NCI-H345 treated with DMSO at 0.1 percent for 48 hours (cell line): ENCODE results near the gene SEPHS2.
"Not testable (repeated sequence)": the region's sequence is repeated elsewhere in the genome, so short reads cannot be mapped to it uniquely, and the experiment has no call there.

ENCODE experiments used
- DNase-seq: peaks from one replicate; lab custom pipeline; 2025; ENCODE audit not compliant: unreplicated experiment; lab: John Stamatoyannopoulos, UW

SEPHS2 gene

DNA sequence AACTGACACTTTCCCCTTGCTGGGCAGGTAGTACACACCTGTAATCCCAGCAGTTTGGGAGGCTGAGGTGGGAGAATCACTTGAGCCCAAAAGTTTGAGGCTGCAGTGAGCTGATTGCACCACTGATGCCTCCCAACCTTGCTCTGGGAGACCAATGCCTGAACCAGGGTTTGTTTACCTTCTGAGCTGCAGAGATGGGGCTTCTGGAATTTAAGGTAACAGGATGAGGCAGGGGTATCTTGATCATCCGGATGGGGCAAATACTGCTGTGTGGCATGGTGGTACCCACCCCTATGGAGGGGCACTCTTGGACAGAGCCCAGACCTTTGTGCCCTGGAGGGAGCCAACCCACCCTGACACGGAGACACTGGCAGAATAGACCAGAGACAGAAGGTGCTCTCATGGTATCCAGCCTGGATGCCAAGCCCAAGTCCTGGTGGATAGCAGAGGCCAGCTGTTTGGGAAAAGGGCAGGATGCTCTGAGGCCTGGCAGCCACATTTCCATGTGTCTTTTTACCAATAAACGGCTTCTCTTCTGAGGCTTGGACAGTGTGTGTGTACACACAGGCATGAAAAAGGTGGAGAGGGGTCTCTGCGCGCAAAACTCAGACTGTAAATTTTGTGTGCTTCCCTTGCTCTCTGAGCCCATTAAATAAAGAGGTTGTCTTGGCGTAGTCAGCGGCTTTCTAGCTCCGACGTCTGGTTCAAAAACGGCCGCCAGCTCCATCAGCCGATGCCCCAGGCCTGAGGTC, 46.1 kb downstream of the SEPHS2 start:
- DNase-seq, result peak; percentile 53

DNA sequence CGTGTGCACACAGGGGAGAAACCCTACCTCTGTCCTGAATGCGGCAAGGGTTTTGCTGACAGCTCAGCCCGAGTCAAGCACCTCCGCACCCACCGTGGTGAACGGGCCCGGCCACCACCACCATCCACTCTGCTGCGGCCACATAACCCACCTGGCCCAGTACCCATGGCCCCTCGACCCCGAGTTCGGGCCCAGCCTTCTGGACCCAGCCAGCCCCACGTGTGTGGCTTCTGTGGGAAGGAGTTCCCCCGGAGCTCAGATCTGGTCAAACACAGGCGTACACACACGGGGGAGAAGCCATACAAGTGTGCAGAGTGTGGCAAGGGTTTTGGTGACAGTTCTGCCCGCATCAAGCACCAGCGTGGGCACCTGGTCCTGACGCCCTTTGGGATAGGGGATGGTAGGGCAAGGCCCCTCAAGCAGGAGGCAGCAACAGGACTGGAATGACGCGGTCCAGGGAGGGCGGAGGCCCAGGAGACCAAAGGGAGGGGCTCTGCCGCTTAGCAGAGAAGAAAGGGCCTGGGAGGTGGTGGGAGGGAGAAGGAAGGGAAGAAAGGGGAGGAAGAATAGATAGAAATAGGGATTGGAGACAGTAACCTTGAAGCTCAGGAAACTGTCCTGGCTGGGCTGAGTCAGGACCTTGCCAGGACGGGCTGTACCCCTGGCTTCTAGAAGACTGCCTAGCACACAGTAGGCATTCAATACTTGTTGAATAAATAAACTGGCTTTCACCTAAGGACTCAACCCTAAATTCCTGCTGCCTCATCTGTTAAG, 46.8 kb downstream of the SEPHS2 start:
- no peak for DNase-seq

DNA sequence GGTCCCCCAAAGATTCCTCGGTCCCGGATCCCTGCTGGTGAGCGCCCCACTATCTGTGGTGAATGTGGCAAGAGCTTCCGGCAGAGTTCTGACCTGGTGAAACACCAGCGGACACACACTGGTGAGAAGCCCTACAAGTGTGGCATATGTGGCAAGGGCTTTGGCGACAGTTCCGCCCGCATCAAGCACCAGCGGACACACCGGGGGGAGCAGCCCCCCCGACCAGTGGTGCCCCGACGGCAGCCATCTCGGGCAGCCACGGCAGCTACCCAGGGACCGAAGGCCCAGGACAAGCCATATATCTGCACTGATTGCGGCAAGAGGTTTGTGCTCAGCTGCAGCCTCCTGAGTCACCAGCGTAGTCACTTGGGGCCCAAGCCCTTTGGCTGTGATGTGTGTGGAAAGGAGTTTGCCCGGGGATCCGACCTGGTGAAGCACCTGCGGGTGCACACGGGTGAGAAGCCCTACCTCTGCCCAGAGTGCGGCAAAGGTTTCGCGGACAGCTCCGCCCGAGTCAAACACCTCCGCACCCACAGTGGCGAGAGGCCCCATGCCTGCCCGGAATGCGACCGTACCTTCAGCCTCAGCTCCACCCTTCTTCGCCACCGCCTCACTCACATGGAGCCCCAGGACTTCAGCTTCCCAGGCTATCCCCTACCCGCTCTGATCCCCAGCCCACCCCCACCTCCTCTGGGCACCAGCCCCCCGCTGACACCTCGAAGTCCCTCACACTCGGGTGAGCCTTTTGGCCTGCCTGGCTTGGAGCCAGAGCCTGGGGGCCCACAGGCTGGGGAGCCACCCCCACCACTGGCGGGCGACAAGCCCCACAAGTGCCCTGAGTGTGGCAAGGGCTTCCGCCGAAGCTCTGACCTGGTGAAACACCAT, 47.7 kb downstream of the SEPHS2 start:
- DNase-seq, result no peak

DNA sequence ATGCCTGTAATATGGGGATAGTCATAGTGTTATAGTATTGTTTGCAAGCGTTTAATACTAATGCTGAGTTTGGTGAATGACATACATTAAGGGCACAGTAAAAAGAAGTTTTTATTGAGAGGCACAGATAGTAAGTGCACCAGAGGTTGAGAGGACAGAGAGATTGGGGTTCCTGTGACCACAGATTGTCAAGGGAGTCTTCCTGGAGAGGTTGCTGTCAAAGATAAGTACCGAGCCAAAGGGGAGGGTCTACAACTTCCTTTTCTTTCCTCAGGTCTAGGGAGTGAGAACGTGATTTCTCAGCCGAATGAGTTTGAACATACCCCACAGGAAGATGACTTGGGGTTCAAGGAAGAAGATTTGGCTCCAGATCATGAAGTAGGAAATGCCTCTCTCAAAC, 48.6 kb downstream of the SEPHS2 start:
- no peak for DNase-seq

DNA sequence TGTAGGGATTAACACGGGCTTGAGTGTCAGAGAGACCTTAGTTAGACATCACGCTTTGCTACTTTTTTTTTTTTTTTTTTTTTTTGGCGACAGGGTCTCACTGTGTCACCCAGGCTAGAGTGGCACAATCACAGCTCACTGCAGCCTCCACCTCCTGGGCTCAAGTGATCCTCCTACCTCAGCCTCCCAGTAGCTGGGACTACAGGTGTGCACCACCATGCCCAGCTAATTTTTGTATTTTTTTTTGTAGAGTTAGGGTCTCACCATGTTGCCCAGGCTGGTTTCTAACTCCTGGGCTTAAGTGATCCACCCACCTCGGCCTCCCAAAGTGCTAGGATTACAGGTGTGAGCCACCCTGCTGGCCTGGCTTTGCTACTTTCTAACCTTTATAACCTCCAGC, 49.0 kb downstream of the SEPHS2 start:
- not testable (repeated sequence) for DNase-seq

DNA sequence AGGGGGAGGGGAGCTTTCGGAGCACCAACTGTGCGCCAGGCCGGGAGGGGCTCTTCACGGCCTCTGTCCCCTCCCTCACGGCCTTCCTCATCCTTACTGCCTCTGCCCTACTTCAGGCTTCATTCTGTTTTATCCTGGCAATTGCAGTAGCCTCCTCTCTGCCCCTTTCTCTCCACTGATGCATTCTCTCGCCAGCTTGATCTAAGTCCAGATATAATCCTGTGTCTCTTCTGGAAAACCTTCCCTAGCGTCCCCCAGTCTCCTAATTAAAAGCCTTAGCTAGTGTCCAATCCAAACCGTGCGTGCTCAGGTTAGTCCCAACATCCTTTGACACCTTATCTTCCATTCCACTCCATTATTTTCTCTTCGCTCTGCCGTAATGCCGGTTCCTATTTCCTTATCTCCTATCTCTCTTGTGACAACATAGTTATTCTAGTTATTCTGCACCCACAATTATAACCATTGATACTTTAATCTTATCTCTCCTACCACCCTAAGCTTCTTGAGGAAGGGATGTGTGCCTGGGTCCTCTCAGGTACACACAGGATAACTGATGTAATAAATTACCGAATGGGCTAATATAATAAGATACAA, 49.6 kb downstream of the SEPHS2 start:
- peak; percentile 29 for DNase-seq

DNA sequence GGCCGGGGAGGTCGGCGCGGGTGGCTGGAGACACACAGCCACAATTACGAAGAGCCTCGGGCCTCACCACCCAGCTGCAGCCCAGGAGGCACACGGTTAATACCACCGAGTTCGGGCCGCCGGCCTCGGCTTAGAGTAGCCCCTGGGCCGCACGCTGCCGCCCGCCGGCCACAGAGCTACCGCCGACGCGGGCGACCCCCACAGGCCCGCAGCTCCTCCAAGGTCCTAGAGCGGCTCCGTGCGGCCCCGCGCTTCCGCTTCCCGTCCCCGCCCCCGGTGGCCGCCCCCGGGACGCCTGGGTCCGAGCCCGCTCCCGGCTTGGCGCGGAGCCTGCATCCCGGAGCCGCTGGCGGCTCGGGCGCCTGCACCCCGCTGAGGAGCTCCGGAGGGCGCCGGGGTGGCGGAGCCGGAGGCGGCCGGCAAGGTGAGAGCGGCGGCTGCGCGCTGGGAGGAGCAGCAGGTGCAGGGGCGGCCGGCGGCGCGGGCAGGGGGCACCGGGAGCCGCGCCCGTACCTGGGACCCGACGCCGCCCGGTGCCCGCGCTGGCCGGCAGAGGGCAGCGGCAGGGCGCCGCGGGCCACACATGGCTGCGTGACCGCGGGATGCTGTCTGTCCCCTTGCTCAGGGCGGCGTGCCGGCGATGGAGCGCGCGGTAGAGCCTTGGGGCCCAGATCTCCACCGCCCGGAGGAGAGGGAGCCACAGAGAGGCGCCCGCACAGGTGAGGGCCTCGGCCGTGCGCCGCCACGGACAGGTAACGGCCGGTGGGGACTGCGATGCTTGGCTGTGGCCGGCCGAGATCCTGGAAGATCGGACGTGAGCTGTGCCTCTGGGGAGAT, 50.3 kb downstream of the SEPHS2 start, which contains the start of gene ZNF48:
Gene ZNF48 (plus strand): TSS at position 266 of the 837 bp plus-strand sequence. CDS start 375 bp downstream, at position 641.
- DNase-seq, result peak; percentile 75

DNA sequence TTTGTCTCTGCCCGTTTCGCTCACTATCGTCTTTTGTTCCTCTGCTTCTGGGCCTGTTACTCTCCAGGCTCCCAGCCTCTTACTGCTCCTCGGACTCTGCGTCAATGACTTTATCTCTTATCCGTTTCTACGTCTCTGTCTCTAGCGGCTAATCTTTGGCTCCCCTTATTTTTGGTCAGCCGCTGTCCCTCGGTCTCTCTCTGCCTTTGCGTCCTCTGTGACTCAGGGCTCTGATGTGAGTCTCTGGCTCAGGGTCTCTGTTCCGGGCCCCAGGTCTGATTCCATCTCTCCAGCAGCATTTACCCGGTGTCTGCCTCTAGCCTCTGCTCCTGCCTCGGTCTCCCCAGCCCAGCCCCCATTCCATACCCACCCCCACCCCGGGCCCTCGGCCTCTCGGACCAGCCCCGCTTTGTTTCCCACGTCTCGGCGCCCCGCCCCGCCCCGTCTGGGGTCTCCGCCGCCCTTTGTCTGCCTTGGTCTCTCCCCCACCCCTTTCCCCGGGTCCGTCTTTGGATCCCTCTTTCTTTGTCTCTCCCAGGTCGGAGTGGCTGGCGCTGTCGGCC, 51.0 kb downstream of the SEPHS2 start:
- DNase-seq, result no peak
